CD14-positive monocyte (primary cell): ENCODE measurements around the gene TBPL1. TPM values are rescaled to one million over a fixed set of nuclear protein-coding genes. Genes with fewer than 3 reads are reported as not detected.

Experiments
- DNase-seq, 3 donors: peaks; one replicate each; pipeline ENCODE4 v3.0.0-alpha.2; 2011 to 2022
- H2AFZ ChIP-seq: 2 replicates; pipeline ENCODE4 v1.6.0; 2012; ENCODE audit warnings: mild to moderate bottlenecking, low read depth, low read length, inconsistent platforms; ENCODE audit not compliant: insufficient read depth, poor library complexity, severe bottlenecking
- H3K27ac ChIP-seq, 2 donors: 1 replicate in 1 of 2; 2 replicates in 1 of 2; pipeline ENCODE4 v1.5.1; 2012 to 2013; ENCODE audit warnings: low read length in 2 of 2, control low read depth in 1 of 2, inconsistent platforms in 1 of 2, low read depth in 1 of 2, mild to moderate bottlenecking in 1 of 2
- H3K27me3 ChIP-seq, 2 donors: one replicate each; pipeline versions ENCODE4 v1.6.0 to v1.6.1; 2011 to 2013; ENCODE audit warnings: low read length in 2 of 2; ENCODE audit not compliant: control insufficient read depth in 2 of 2, insufficient read depth in 2 of 2
- H3K36me3 ChIP-seq, 2 donors: replicated peaks in 1 of 2; 1 replicate in 1 of 2; 2 replicates in 1 of 2; pipeline versions ENCODE4 v1.5.1 to v1.6.1; 2012 to 2013; ENCODE audit warnings: low read length in 2 of 2, control low read depth in 1 of 2, inconsistent platforms in 1 of 2, mild to moderate bottlenecking in 1 of 2; ENCODE audit not compliant: insufficient read depth in 2 of 2, control insufficient read depth in 1 of 2
- H3K4me1 ChIP-seq, 2 donors: 1 replicate in 1 of 2; 2 replicates in 1 of 2; pipeline versions ENCODE4 v1.5.1 to v1.6.1; 2012 to 2013; ENCODE audit warnings: low read length in 2 of 2, control low read depth in 1 of 2, inconsistent platforms in 1 of 2, mild to moderate bottlenecking in 1 of 2, moderate library complexity in 1 of 2; ENCODE audit not compliant: insufficient read depth in 2 of 2, control insufficient read depth in 1 of 2
- H3K4me2 ChIP-seq: replicated peaks from 2 replicates; pipeline ENCODE3; 2012; ENCODE audit warnings: low read length, moderate library complexity, mild to moderate bottlenecking; ENCODE audit not compliant: poor library complexity, severe bottlenecking; ENCODE audit errors: extremely low read depth
- H3K4me3 ChIP-seq, 3 experiments: fragments of 200-600 bp in 1 of 3; sonication (generic) in 1 of 3; replicated peaks in 1 of 3; 1 replicate in 2 of 3; 2 replicates in 1 of 3; pipeline ENCODE4 v1.5.1; 2011 to 2013; ENCODE audit warnings: low read length in 3 of 3, mild to moderate bottlenecking in 3 of 3, control low read depth in 2 of 3, low read depth in 2 of 3, inconsistent platforms in 1 of 3, moderate library complexity in 1 of 3
- H3K79me2 ChIP-seq: 2 replicates; pipeline ENCODE4 v1.6.0; 2012; ENCODE audit warnings: mild to moderate bottlenecking, control low read depth, inconsistent platforms, low read length, moderate library complexity; ENCODE audit not compliant: insufficient read depth
- H3K9ac ChIP-seq: 2 replicates; pipeline ENCODE4 v1.6.0; 2017; ENCODE audit warnings: low read length, mild to moderate bottlenecking; ENCODE audit not compliant: insufficient read depth, poor library complexity, severe bottlenecking
- H3K9me3 ChIP-seq, 2 donors: replicated peaks in 1 of 2; 1 replicate in 1 of 2; 2 replicates in 1 of 2; pipeline versions ENCODE4 v1.5.1 to v1.6.1; 2012 to 2013; ENCODE audit warnings: low read length in 2 of 2, control low read depth in 1 of 2; ENCODE audit not compliant: control insufficient read depth in 1 of 2, insufficient read depth in 1 of 2
- H4K20me1 ChIP-seq: 2 replicates; pipeline ENCODE4 v1.6.0; 2012; ENCODE audit warnings: mild to moderate bottlenecking, low read length, control low read depth, moderate library complexity; ENCODE audit not compliant: insufficient read depth
- H3K27ac Mint-ChIP-seq, 7 donors: one replicate each; pipeline ENCODE4 v1.8.0; 2020; ENCODE audit warnings: mild to moderate bottlenecking in 7 of 7, mixed read lengths in 7 of 7, moderate library complexity in 6 of 7, inconsistent platforms in 2 of 7
- H3K27me3 Mint-ChIP-seq, 3 donors: one replicate each; pipeline ENCODE4 v1.8.0; 2021 to 2022; ENCODE audit warnings: low read depth in 3 of 3, mild to moderate bottlenecking in 3 of 3, mixed read lengths in 3 of 3, moderate library complexity in 3 of 3, inconsistent platforms in 1 of 3
- H3K36me3 Mint-ChIP-seq, 2 donors: one replicate each; pipeline ENCODE4 v1.8.0; 2020; ENCODE audit warnings: mixed read lengths in 2 of 2, inconsistent platforms in 1 of 2, mild to moderate bottlenecking in 1 of 2
- H3K4me1 Mint-ChIP-seq: one replicate; pipeline ENCODE4 v1.8.0; 2020; ENCODE audit warnings: mild to moderate bottlenecking, mixed read lengths
- H3K4me3 Mint-ChIP-seq, 2 donors: one replicate each; pipeline ENCODE4 v1.8.0; 2020; ENCODE audit warnings: mild to moderate bottlenecking in 2 of 2, mixed read lengths in 2 of 2, moderate library complexity in 1 of 2
- H3K9me3 Mint-ChIP-seq, 7 donors: one replicate each; pipeline ENCODE4 v1.8.0; 2020 to 2022; ENCODE audit warnings: mixed read lengths in 7 of 7, mild to moderate bottlenecking in 6 of 7, moderate library complexity in 6 of 7, inconsistent platforms in 2 of 7
- WGBS: methylation state at CpG from one replicate; pipeline ENCODE4 v1.1.5; 2013; ENCODE audit warnings: missing lambda C conversion rate; ENCODE audit not compliant: insufficient coverage; 5-methylcytosine and 5-hydroxymethylcytosine counted together
- intact Hi-C, 2 donors: fragments of 100-400 bp; cut with micrococcal nuclease; formaldehyde crosslinking; loops; one replicate each; pipeline versions ENCODE4 v1.15.0 to v1.15.1; 2023
- polyA plus RNA-seq, 3 donors: library from polyadenylated mRNA; depleted of rRNA in 1 of 3; unstranded in 2 of 3; stranded (reverse) in 1 of 3; fragments of 300-500 nt in 2 of 3; fragments of >200 nt in 1 of 3; fragmentation: Illumina TruSeq in 2 of 3; gene quantifications; 1 replicate in 2 of 3; 2 replicates in 1 of 3; pipeline ENCODE4 v1.2.3, GENCODE V29; 2012 to 2021
- TF ChIP-seq, protein P1 (sequence below): fragments of 200-600 bp; IDR thresholded peaks from one replicate; pipeline ENCODE4 v1.8.0; 2022; ENCODE audit warnings: antibody characterized with exemption, mild to moderate bottlenecking

TBPL1 gene
- polyA plus RNA-seq, 3 donors: 22.0 to 35.6 (median 35.5) TPM

GRCh38 chr6:133997267-133997666 is 44.2 kb downstream of the TBPL1 start:
- Histone ChIP-seq H3K4me3 (no peak overlapping the region), H3K4me2 (no peak overlapping the region), H3K9me3 (no peaks in the 10 kb centered on the region), H3K9ac (no peak overlapping the region), H3K27me3 (peaks cover 0 to 2% of the 10 kb centered on the region in 2 donors), H2AFZ (no peak overlapping the region), H3K79me2 (no peaks in the 10 kb centered on the region), H3K4me1 (no peaks in the 10 kb centered on the region), H3K27ac (no peak overlapping the region), H3K36me3 (no peaks in the 10 kb centered on the region), H4K20me1 (no peaks in the 10 kb centered on the region)
- 100% methylated on average over 2 of the region's 6 CpGs for WGBS
- DNase-seq: no peak
- H3K36me3 Mint-ChIP-seq: no peaks in the 10 kb centered on the region
- peaks cover 2% of the 10 kb centered on the region for H3K4me1 Mint-ChIP-seq
- H3K27ac Mint-ChIP-seq: no peak overlapping the region
- H3K27me3 Mint-ChIP-seq: peaks cover 0 to 2% (median 1%) of the 10 kb centered on the region in 3 donors
- H3K4me3 Mint-ChIP-seq: no peak overlapping the region
- TF ChIP-seq, protein P1, sequence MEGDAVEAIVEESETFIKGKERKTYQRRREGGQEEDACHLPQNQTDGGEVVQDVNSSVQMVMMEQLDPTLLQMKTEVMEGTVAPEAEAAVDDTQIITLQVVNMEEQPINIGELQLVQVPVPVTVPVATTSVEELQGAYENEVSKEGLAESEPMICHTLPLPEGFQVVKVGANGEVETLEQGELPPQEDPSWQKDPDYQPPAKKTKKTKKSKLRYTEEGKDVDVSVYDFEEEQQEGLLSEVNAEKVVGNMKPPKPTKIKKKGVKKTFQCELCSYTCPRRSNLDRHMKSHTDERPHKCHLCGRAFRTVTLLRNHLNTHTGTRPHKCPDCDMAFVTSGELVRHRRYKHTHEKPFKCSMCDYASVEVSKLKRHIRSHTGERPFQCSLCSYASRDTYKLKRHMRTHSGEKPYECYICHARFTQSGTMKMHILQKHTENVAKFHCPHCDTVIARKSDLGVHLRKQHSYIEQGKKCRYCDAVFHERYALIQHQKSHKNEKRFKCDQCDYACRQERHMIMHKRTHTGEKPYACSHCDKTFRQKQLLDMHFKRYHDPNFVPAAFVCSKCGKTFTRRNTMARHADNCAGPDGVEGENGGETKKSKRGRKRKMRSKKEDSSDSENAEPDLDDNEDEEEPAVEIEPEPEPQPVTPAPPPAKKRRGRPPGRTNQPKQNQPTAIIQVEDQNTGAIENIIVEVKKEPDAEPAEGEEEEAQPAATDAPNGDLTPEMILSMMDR: no peak
- intact Hi-C loops: no loop called here
- no peaks in the 10 kb centered on the region for H3K9me3 Mint-ChIP-seq

- Mint-ChIP-seq H3K4me1 (peaks cover 15% of the 10 kb centered on the region), H3K9me3 (no peaks in the 10 kb centered on the region), H3K36me3 (no peaks in the 10 kb centered on the region), H3K4me3 (no peak overlapping the region), H3K27me3 (peaks cover 1 to 2% (median 1%) of the 10 kb centered on the region in 3 donors), H3K27ac (no peak overlapping the region)
- H3K9ac ChIP-seq: no peak overlapping the region
- H3K4me2 ChIP-seq: no peak overlapping the region
- no peak overlapping the region for H2AFZ ChIP-seq
- intact Hi-C loops: no loop called here
- no peak for DNase-seq
- peaks cover 0 to 2% of the 10 kb centered on the region in 2 donors for H3K27me3 ChIP-seq
- H3K4me1 ChIP-seq: peaks cover 9 to 10% of the 10 kb centered on the region in 2 donors
- TF ChIP-seq, protein P1: no peak
- no peak overlapping the region for H3K4me3 ChIP-seq
- no peaks in the 10 kb centered on the region for H3K79me2 ChIP-seq
- no peak overlapping the region for H3K27ac ChIP-seq
- H3K9me3 ChIP-seq: no peaks in the 10 kb centered on the region
- no peaks in the 10 kb centered on the region for H3K36me3 ChIP-seq
- H4K20me1 ChIP-seq: no peaks in the 10 kb centered on the region
Observed at GRCh38 chr6:133999305-133999704, 46.3 kb downstream of the TBPL1 start.
